Measurements from ENCODE around the gene CLMN.
"Not testable (repeated sequence)": the region's sequence is repeated elsewhere in the genome, so short reads cannot be mapped to it uniquely, and the experiment has no call there.

Gene CLMN

GRCh38 chr14:95220663-95221231 lies 99.0 kb downstream of the CLMN start:
- no peak for DNase-seq (ENCODE audit: low spot score)

- DNase-seq (ENCODE audit: low spot score) = no peak
Measured at GRCh38 chr14:95218472-95219193, 101.1 kb downstream of the CLMN start.

- DNase-seq (ENCODE audit: low spot score) = no peak
Measured at GRCh38 chr14:95218006-95218405, 101.7 kb downstream of the CLMN start.

GRCh38 chr14:95217391-95217900 lies 102.3 kb downstream of the CLMN start:
- no peak for DNase-seq (ENCODE audit: low spot score)

- no peak for DNase-seq (ENCODE audit: low spot score)
Measured at GRCh38 chr14:95216008-95216407, 103.7 kb downstream of the CLMN start.

GRCh38 chr14:95215094-95215725 lies 104.5 kb downstream of the CLMN start:
- no peak for DNase-seq (ENCODE audit: low spot score)

- DNase-seq (ENCODE audit: low spot score) = no peak
Measured at GRCh38 chr14:95213774-95214173, 105.9 kb downstream of the CLMN start.

GRCh38 chr14:95211721-95212504 lies 107.8 kb downstream of the CLMN start:
- no peak for DNase-seq (ENCODE audit: low spot score)

- DNase-seq (ENCODE audit: low spot score) = no peak
Measured at GRCh38 chr14:95210699-95211098, 109.0 kb downstream of the CLMN start.

GRCh38 chr14:95208598-95208997 lies 111.1 kb downstream of the CLMN start:
- DNase-seq (ENCODE audit: low spot score) = no peak

- DNase-seq (ENCODE audit: low spot score) = no peak
Measured at GRCh38 chr14:95207475-95208233, 112.1 kb downstream of the CLMN start.

GRCh38 chr14:95206534-95206933 lies 113.2 kb downstream of the CLMN start:
- DNase-seq (ENCODE audit: low spot score) = no peak

- no peak for DNase-seq (ENCODE audit: low spot score)
Measured at GRCh38 chr14:95204705-95205104, 115.0 kb downstream of the CLMN start.

- DNase-seq (ENCODE audit: low spot score) = not testable (repeated sequence)
Measured at GRCh38 chr14:95201745-95202144, 118.0 kb downstream of the CLMN start.

- no peak for DNase-seq (ENCODE audit: low spot score)
Measured at GRCh38 chr14:95200404-95200803, 119.3 kb downstream of the CLMN start.

- DNase-seq (ENCODE audit: low spot score) = no peak
Measured at GRCh38 chr14:95199298-95199983, 120.3 kb downstream of the CLMN start.

- no peak for DNase-seq (ENCODE audit: low spot score)
Measured at GRCh38 chr14:95198320-95198719, 121.4 kb downstream of the CLMN start.

GRCh38 chr14:95197551-95197950 lies 122.2 kb downstream of the CLMN start:
- no peak for DNase-seq (ENCODE audit: low spot score)

GRCh38 chr14:95196826-95197545 lies 122.7 kb downstream of the CLMN start:
- no peak for DNase-seq (ENCODE audit: low spot score)

GRCh38 chr14:95196268-95196667 lies 123.4 kb downstream of the CLMN start:
- no peak for DNase-seq (ENCODE audit: low spot score)

All from CD4-positive, alpha-beta T cell treated with Interleukin-6 at 100 ng/mL for 8 hours (primary cell).